ENCODE data around the gene RUFY3. TPM values are rescaled to one million over a fixed set of nuclear protein-coding genes. Genes with fewer than 3 reads are reported as not detected.
A peak's percentile ranks its signal among the peaks of the same experiment; 100 is the strongest.

The RUFY3 gene
- total RNA-seq, 1 donor from 2014 or later, result 92.4 TPM

- DNase-seq (peak; percentile 92), ATAC-seq (peak; percentile 87 to 90)
- no peaks in the 10 kb centered on the region for H3K9me3 ChIP-seq
- TF ChIP-seq CTCF (IDR thresholded peaks at IDR 0.05), result peak; percentile 39
- peak overlapping the region; percentile 85 for H3K4me3 ChIP-seq
- peaks cover 21% of the 10 kb centered on the region for H3K4me1 ChIP-seq
- no peaks in the 10 kb centered on the region for H3K36me3 ChIP-seq
- no peaks in the 10 kb centered on the region for H3K27me3 ChIP-seq (ENCODE audit: low read depth)
- H3K27ac ChIP-seq, result peak overlapping the region; percentile 93
- intact Hi-C loops (cut with DNase I), result no loop called here
These were observed 17.4 kb upstream of the RUFY3 start for GRCh38 chr4:70704215-70704930.

GRCh38 chr4:70704931-70705182 is 16.9 kb upstream of the RUFY3 start:
- ATAC-seq (peak; percentile 56 to 60), DNase-seq (no peak)
- TF ChIP-seq CTCF (IDR thresholded peaks at IDR 0.05), result no peak
- H3K27ac ChIP-seq, result peak overlapping the region; percentile 93
- H3K4me3 ChIP-seq, result peak overlapping the region; percentile 85
- H3K27me3 ChIP-seq (ENCODE audit: low read depth), result no peaks in the 10 kb centered on the region
- H3K4me1 ChIP-seq, result peaks cover 21% of the 10 kb centered on the region
- intact Hi-C loops (cut with DNase I), result no loop called here
- no peaks in the 10 kb centered on the region for H3K9me3 ChIP-seq
- no peaks in the 10 kb centered on the region for H3K36me3 ChIP-seq

DNA sequence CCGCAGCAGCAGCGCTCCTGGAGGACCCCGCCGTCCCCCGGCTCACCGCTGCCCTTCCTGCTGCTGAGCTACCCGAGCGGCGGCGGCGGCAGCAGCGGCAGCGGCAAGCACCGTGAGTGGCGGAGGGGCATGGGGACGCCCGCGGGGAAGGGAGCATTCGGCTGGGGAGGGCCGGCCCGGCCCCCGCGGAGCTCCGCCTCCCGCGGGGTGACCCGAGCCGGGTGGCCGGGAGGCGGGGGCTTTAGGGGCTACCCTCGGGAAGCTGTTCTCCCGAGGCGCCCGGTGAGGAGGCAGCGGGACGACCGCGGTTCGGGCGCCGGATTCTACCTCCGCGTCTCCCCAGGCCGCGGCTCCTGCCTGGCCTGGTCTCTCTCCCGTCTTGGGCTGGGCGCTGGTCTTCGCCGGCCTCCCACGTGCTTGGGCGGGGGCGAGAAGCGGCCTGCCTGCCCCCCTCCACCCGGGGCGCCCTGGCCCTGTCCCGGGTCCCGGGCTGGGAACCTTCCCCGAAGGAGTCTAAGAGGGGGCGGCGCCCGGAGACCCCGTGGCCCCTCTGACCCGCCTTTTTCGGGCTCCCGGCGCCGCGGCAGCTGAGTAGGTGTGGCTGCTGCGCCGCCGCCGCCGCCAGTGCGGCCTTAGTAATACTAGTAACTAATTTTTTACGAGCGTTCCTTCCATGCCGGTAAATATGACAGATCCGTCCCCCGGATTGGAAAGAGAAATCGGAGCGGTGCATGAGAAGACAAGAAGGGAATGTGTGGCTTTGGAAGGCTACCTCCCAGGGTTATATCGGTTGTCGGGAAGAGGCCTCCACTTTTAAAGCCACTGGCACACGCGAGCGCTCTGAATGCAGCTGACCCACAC is 16.4 kb upstream of the RUFY3 start:
- H3K27me3 ChIP-seq (ENCODE audit: low read depth), result no peaks in the 10 kb centered on the region
- H3K4me1 ChIP-seq, result peaks cover 21% of the 10 kb centered on the region
- peak overlapping the region; percentile 85 for H3K4me3 ChIP-seq
- no peaks in the 10 kb centered on the region for H3K9me3 ChIP-seq
- no peak for TF ChIP-seq CTCF (IDR thresholded peaks at IDR 0.05)
- peak; percentile 91 for DNase-seq
- H3K27ac ChIP-seq, result peak overlapping the region; percentile 93
- H3K36me3 ChIP-seq, result no peaks in the 10 kb centered on the region
- intact Hi-C loops (cut with DNase I), result no loop called here
- peak; percentile 83 to 90 for ATAC-seq

- intact Hi-C loops (cut with DNase I), result no loop called here
- no peak for TF ChIP-seq CTCF (IDR thresholded peaks at IDR 0.05)
These were observed 15.7 kb upstream of the RUFY3 start for GRCh38 chr4:70706044-70706461.

DNA sequence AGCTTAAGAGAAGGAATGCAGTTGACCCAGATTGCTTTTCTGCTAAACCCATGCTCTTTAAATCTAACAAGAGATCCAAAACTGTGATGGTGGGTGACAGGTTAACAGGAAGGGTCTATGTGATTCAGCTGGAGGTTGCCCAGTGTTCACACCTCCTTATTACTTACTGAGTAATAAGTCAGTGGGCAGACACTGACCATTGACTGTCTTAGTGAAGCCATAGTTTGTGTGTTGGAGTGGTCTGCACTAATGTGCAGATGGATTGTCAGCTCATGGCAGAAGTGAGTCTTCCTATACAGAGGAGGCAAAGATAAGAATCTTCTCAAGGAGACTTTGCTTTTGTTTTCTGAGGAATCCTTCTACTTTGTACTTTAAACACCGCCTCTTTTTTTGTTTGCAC is 15.2 kb upstream of the RUFY3 start:
- peak overlapping the region; percentile 85 for H3K4me3 ChIP-seq

More at GRCh38 chr4:70706044-70706461, 15.7 kb upstream of the RUFY3 start:
- Histone ChIP-seq H3K4me1 (peaks cover 21% of the 10 kb centered on the region), H3K27me3 (ENCODE audit: low read depth) (no peaks in the 10 kb centered on the region), H3K9me3 (no peaks in the 10 kb centered on the region), H3K4me3 (peak overlapping the region; percentile 85), H3K27ac (peak overlapping the region; percentile 93), H3K36me3 (no peaks in the 10 kb centered on the region)
- ATAC-seq, result no peak
- no peak for DNase-seq

More for the DNA sequence above, 15.2 kb upstream of the RUFY3 start:
- no peak for ATAC-seq
- DNase-seq, result no peak
- intact Hi-C loops (cut with DNase I), result no loop called here
- H3K36me3 ChIP-seq, result no peaks in the 10 kb centered on the region
- peak overlapping the region; percentile 93 for H3K27ac ChIP-seq
- H3K27me3 ChIP-seq (ENCODE audit: low read depth), result no peaks in the 10 kb centered on the region
- TF ChIP-seq CTCF (IDR thresholded peaks at IDR 0.05), result no peak
- H3K4me1 ChIP-seq, result peaks cover 21% of the 10 kb centered on the region
- H3K9me3 ChIP-seq, result no peaks in the 10 kb centered on the region

All from lower lobe of right lung (tissue), 2 donors.